Osteocyte (in vitro differentiated cells): ENCODE results near the gene PTPRM. TPM values are rescaled to one million over a fixed set of nuclear protein-coding genes. Genes with fewer than 3 reads are reported as not detected.

Experiments
- DNase-seq: peaks from one replicate; pipeline ENCODE4 v3.0.0; 2021; ENCODE audit warnings: mixed read lengths; ENCODE audit not compliant: unreplicated experiment; ENCODE audit errors: extremely low spot score
- H3K27ac Mint-ChIP-seq: one replicate; pipeline ENCODE4 v1.8.0; 2021; ENCODE audit warnings: mild to moderate bottlenecking, mixed read lengths; ENCODE audit not compliant: unreplicated experiment
- H3K27me3 Mint-ChIP-seq: one replicate; pipeline ENCODE4 v1.8.0; 2021; ENCODE audit warnings: mixed read lengths; ENCODE audit not compliant: unreplicated experiment
- H3K36me3 Mint-ChIP-seq: one replicate; pipeline ENCODE4 v1.8.0; 2021; ENCODE audit warnings: mixed read lengths; ENCODE audit not compliant: unreplicated experiment
- H3K4me1 Mint-ChIP-seq: one replicate; pipeline ENCODE4 v1.8.0; 2021; ENCODE audit warnings: mixed read lengths; ENCODE audit not compliant: unreplicated experiment
- H3K4me3 Mint-ChIP-seq: one replicate; pipeline ENCODE4 v1.8.0; 2021; ENCODE audit warnings: mild to moderate bottlenecking, moderate library complexity, mixed read lengths; ENCODE audit not compliant: unreplicated experiment
- H3K9me3 Mint-ChIP-seq: one replicate; pipeline ENCODE4 v1.8.0; 2021; ENCODE audit warnings: mixed read lengths; ENCODE audit not compliant: unreplicated experiment
- total RNA-seq: library from RNA; stranded (reverse); gene quantifications from 2 replicates; pipeline ENCODE4 v1.2.1, GENCODE V29; 2021
- TF ChIP-seq, protein P1 (sequence below): fragments of 200-600 bp; sonication (generic); IDR thresholded peaks from 2 replicates; pipeline ENCODE4 v1.5.0; 2021; ENCODE audit warnings: antibody characterized with exemption, mild to moderate bottlenecking, moderate library complexity

Gene PTPRM
- total RNA-seq, 1 donor from 2014 or later, result 105 TPM

GRCh38 chr18:7725473-7725872, 158.4 kb downstream of the PTPRM start:
- TF ChIP-seq, protein P1, sequence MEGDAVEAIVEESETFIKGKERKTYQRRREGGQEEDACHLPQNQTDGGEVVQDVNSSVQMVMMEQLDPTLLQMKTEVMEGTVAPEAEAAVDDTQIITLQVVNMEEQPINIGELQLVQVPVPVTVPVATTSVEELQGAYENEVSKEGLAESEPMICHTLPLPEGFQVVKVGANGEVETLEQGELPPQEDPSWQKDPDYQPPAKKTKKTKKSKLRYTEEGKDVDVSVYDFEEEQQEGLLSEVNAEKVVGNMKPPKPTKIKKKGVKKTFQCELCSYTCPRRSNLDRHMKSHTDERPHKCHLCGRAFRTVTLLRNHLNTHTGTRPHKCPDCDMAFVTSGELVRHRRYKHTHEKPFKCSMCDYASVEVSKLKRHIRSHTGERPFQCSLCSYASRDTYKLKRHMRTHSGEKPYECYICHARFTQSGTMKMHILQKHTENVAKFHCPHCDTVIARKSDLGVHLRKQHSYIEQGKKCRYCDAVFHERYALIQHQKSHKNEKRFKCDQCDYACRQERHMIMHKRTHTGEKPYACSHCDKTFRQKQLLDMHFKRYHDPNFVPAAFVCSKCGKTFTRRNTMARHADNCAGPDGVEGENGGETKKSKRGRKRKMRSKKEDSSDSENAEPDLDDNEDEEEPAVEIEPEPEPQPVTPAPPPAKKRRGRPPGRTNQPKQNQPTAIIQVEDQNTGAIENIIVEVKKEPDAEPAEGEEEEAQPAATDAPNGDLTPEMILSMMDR, result no peak
- no peaks in the 10 kb centered on the region for H3K27me3 Mint-ChIP-seq
- peaks cover 17% of the 10 kb centered on the region for H3K4me1 Mint-ChIP-seq
- no peak for DNase-seq
- no peaks in the 10 kb centered on the region for H3K36me3 Mint-ChIP-seq
- no peak overlapping the region for H3K27ac Mint-ChIP-seq
- no peak overlapping the region for H3K4me3 Mint-ChIP-seq
- H3K9me3 Mint-ChIP-seq, result peaks cover 2% of the 10 kb centered on the region

DNA sequence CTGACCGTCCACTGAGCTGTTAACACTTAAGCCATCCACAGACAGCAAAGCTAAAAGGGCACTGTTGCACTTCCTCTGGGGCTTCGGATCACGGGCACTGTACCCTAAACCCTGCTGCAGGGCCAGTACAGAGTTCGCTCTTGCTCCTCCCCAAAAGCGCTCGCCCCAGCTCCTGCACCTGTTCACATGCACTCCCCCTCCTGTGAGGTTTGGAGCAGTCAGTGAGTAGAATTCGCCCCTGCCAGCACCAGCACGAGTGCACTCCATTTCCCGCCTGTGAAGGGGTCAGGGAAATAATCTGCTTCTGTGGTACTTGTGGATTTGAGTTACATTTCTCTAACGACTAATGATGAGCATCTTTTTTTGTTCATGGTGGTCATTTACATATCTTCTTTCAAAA, 158.8 kb downstream of the PTPRM start:
- Mint-ChIP-seq H3K9me3 (no peaks in the 10 kb centered on the region), H3K27ac (no peak overlapping the region), H3K4me3 (no peak overlapping the region), H3K4me1 (peaks cover 17% of the 10 kb centered on the region), H3K36me3 (no peaks in the 10 kb centered on the region), H3K27me3 (no peaks in the 10 kb centered on the region)
- TF ChIP-seq, protein P1, result no peak
- no peak for DNase-seq

DNA sequence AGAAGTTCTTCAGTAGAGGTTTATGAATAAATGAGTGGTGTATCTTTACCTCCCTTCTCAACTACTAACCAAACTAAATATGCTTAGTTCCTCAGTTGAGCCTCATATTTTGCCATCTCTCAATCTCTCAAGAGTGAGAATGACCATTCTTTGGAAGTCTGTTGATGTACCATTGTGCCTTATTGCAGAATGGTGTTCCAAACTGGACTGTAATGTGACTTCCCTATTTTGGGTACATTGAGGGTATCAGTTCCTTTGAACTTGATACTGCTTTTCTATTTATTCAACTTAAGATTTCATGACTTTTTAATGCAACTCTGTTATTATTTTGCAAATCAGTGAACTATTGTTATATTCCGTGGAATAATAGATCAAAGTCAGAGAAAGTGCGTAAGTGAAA, 159.4 kb downstream of the PTPRM start:
- H3K27ac Mint-ChIP-seq, result no peak overlapping the region
- H3K36me3 Mint-ChIP-seq, result no peaks in the 10 kb centered on the region
- H3K9me3 Mint-ChIP-seq, result no peaks in the 10 kb centered on the region
- H3K4me3 Mint-ChIP-seq, result no peak overlapping the region
- TF ChIP-seq, protein P1, result no peak
- peaks cover 17% of the 10 kb centered on the region for H3K4me1 Mint-ChIP-seq
- H3K27me3 Mint-ChIP-seq, result no peaks in the 10 kb centered on the region
- no peak for DNase-seq

DNA sequence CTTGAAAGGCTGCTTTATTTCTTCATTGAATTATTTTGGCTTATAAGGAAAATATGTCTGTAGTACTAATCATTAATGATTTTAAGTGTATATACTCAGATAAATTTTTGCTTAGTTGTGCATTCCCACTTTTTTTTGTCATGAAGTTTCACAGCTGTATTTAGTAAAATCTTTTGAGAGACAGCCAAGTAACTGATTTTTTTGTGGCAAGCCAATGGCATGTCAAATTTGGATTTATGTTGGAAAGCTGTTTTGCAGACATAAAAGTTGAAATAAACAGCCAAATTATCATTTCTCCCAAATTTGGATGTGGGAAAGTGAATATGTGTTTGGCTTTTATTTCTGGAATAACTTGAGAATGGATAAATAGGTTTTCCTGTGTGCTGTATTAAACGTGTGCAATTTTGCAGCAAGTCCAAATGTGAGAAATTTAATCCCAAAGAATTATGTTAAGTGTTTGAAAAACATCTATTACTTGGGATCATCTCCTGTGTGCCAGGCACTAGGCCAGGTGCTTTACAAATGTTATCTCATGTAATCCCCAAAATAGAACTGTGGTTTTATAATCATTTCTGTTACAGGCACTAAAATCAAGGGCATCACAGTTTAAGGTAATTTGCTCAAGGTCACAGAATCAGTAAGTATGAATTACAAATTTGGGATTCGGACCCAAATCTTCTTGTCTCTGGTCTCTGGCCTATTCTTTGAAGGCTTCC, 160.4 kb downstream of the PTPRM start:
- Mint-ChIP-seq H3K27me3 (no peaks in the 10 kb centered on the region), H3K36me3 (no peaks in the 10 kb centered on the region), H3K9me3 (no peaks in the 10 kb centered on the region), H3K27ac (no peak overlapping the region), H3K4me1 (peaks cover 16% of the 10 kb centered on the region), H3K4me3 (no peak overlapping the region)
- TF ChIP-seq, protein P1, result no peak
- no peak for DNase-seq

GRCh38 chr18:7728297-7728696, 161.2 kb downstream of the PTPRM start:
- Mint-ChIP-seq H3K4me3 (no peak overlapping the region), H3K27me3 (no peaks in the 10 kb centered on the region), H3K36me3 (no peaks in the 10 kb centered on the region), H3K4me1 (peaks cover 8% of the 10 kb centered on the region), H3K27ac (no peak overlapping the region), H3K9me3 (no peaks in the 10 kb centered on the region)
- TF ChIP-seq, protein P1, result no peak
- DNase-seq, result no peak
